Esophagus mucosa (tissue), 1 donor: ENCODE data around the gene BMP7. TPM values are rescaled to one million over a fixed set of nuclear protein-coding genes. Genes with fewer than 3 reads are reported as not detected.
"Not testable (repeated sequence)": the region's sequence is repeated elsewhere in the genome, so short reads cannot be mapped to it uniquely, and the experiment has no call there.

Experiments used
- ATAC-seq: fragments of 200-7000 bp; cut with Tn5 transposase; one replicate; pipeline ENCODE4 v1.9.1; 2020
- total RNA-seq: library from RNA; stranded (reverse); gene quantifications from one replicate; pipeline ENCODE4 v1.2.4, GENCODE V29; 2023
- donor health status: DM: yes; HTN: yes; CAD: no.

Gene BMP7
- total RNA-seq, 1 donor from 2014 or later: 34.2 TPM

GRCh38 chr20:57287901-57288300, 21.5 kb upstream of the BMP7 start:
- no peak for ATAC-seq

DNA sequence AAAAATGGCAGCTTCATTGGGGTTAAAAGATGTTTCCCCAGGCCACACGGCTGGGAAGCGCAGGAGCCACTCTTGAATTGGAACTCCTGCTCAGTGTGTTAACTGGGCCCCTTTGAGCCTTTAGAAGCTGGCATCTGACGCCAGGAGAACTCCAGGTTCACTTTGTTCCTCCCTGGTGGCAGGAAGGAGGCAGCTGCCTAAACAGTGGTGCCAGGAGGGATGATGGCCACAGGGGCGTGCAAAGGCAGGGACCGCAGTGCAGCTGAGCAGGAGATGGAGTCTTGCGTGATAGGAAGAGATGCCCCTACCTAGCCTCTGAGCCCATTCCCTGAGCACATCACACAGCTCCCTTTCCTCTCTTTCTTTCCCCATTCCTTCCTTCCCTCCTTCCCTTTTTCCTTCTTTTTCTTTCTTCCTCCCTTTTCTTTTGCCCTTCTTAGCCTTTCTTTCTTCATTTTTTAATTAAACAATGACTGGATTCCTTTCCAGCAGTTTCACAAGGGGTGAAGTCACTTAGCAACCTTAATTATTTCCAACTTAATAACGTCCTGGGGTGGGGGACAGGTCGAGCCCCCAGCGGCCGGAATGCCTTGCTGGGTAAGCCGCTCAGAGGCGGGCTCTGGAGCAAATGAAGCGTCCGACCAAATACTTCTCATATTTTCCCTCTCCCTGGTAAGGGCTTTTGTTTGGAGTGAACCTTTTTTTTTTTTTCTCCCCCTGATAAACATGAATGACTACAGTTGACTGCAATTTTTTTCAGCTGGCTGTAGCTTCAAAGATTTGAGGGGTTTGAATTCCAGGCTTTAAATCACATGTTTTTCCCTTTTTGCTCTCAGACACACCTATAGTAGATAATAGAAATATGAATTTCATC, 20.8 kb upstream of the BMP7 start:
- ATAC-seq: no peak

DNA sequence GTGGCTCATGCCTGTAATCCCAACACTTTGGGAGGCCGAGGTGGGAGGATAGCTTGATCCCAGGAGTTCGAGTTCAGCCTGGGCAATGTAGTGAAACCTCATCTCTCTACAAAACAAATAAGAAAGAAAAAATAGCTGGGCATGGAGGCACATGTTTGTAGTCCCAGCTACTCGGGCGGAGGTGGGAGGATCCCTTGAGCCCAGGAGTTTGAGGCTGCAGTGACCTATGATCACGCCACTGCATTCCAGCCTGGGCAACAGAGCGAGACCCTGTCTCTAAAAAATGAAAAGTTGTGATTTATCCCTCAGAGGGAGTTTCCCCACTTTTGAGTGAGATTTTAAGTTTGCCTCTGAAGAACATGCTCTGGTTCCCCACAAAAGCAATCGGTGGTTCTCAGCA, 17.4 kb upstream of the BMP7 start:
- no peak for ATAC-seq

DNA sequence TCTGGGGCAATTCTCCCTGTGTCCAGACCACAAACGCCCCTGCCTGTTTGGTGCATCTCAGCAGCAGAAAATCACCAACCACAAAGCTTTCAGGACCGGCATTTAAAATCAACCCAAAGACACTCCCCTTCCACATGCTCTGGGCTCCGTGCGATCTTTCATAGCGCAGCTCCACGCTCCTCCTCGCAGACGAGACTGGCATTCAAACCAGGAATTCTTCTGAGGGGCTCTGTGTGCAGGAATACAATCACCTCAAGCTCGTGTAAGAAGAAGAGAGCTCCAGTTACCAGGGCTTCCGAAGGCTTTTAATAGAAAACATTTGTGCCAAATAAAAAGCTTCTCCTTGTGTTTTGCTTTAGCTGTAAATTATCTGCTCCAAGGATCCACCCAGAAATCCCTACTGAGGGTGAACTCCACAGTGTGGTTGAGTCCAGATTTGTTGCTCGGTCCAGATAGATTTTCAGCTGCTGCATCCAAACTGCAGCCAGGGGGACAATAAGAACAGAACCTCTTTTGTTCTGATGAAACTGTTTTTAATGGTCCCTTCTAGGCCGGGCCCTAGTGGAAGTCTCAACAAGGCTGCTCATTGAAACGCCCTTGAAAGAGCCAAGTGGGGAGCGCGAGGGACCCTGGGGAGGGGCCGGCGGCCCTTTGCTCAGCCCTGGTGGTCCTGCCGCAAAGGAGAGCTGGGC, 16.4 kb upstream of the BMP7 start:
- no peak for ATAC-seq

- no peak for ATAC-seq
Measured at GRCh38 chr20:57281900-57282299, 15.5 kb upstream of the BMP7 start.

DNA sequence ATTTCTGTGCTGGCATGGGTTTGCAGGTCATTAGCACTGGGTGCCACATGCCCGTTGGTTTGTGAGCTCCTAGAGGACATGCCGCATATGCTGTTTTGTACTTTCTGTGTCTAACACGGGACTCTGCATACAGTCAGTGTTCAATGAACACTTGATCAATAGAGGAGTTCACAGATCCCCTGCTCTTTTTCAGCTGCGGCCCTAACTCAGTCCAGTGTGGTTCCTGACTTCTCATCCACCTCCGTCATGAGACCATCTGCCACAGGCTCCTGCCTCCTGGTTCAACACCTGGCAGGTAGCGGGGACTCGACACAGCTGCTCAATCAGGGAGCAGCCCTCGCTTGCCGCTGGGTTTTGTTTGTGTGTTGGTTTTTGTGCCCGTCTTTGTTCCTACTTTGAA, 13.8 kb upstream of the BMP7 start:
- no peak for ATAC-seq

GRCh38 chr20:57279548-57279947, 13.1 kb upstream of the BMP7 start:
- not testable (repeated sequence) for ATAC-seq

- ATAC-seq: no peak
Measured at GRCh38 chr20:57278457-57278856, 12.0 kb upstream of the BMP7 start.

GRCh38 chr20:57277398-57278105, 11.1 kb upstream of the BMP7 start:
- no peak for ATAC-seq

GRCh38 chr20:57276221-57276620, 9.8 kb upstream of the BMP7 start:
- no peak for ATAC-seq

- peak; percentile 79 for ATAC-seq
Measured at GRCh38 chr20:57275813-57276212, 9.4 kb upstream of the BMP7 start.

DNA sequence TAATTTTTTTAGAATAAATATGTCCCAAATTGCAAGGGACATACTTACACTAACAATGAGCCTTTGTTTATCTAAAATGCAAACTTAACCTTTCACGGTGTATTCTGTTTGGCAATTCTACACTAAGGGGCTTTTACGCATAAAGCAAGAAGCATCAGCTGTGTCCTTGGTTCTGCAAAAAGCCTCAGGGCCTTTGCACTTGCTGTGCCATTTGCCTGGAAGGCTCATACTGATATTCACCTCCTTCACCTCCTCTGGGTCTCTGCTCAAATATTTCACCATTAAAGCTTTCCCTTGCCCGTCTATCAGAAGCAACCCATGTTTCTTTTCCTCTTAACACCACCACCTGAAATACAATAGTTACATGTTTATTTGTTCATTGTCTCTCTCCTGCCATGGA, 8.9 kb upstream of the BMP7 start:
- ATAC-seq: no peak

GRCh38 chr20:57274846-57275245, 8.4 kb upstream of the BMP7 start:
- no peak for ATAC-seq

GRCh38 chr20:57274299-57274698, 7.9 kb upstream of the BMP7 start:
- ATAC-seq: no peak

DNA sequence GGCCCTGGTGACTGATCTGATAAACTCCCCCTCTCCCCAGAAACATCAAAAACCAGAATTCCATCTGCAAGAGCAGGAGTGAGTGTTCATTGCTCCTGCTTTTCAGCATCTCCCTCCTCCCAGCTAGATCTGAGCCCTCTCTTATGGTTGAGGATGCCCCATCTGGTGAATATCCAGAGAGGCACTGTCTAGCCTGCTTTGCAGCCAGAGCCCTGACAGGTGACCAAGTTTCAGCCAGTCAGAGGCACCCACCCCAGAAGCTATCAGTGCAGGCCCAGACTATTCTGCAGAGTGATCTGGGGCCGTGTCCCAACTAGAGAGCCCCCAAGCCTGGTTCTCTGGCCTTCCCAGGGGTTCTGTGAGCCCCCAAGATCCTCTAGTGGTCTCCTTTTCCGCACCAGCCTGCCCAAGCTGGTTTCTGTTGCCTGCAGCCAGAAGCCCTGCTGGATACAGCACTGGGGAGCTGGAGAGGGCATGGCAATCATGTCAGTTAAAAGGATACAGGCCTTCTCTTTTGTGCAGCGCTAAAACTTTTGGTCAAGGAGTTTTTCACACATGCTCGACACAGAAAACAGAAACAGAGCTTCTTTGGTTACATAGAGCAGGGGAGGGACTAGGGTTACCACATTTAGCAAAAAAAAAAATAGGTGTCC, 6.6 kb upstream of the BMP7 start:
- peak; percentile 16 for ATAC-seq

DNA sequence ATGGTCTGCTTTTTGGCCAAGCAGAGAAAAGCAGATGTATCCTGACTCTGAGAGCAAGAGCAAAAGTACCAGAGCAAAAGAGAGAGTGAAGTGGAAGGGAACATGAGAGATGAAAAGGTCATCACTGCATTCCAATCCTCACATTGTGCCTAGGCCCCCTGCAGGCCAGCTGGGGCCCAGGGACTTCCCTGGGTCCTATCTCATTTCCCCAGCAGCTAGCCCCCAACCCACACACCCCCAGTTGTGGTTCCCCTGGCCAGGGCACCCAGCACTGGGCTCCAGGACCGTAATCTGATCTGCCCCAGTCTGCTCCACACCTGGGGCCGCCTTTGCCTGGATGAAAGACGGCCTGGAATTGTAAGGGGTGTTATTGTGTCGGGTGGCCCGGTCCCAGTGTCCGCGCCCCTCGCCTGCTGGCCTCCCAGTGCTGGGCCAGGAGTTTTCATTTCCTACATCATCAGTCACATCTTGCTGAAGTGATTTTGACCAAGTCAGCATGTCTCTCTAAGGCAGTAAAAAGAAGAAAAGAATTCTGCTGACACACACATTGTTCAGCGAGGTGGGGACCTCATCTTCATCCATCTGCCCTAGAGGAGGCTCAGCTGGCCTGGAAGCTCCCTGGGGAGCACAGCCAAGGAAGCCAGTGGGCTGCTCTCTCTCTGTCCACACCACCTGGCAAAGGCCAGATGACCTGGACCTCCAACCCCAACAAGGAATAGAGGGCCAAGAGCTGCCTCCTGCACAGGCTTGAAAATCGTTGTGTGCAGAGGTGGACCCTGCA, 4.0 kb upstream of the BMP7 start:
- no peak for ATAC-seq

GRCh38 chr20:57269148-57269984, 2.9 kb upstream of the BMP7 start:
- ATAC-seq: no peak

GRCh38 chr20:57268399-57269076, 2.1 kb upstream of the BMP7 start:
- no peak for ATAC-seq

DNA sequence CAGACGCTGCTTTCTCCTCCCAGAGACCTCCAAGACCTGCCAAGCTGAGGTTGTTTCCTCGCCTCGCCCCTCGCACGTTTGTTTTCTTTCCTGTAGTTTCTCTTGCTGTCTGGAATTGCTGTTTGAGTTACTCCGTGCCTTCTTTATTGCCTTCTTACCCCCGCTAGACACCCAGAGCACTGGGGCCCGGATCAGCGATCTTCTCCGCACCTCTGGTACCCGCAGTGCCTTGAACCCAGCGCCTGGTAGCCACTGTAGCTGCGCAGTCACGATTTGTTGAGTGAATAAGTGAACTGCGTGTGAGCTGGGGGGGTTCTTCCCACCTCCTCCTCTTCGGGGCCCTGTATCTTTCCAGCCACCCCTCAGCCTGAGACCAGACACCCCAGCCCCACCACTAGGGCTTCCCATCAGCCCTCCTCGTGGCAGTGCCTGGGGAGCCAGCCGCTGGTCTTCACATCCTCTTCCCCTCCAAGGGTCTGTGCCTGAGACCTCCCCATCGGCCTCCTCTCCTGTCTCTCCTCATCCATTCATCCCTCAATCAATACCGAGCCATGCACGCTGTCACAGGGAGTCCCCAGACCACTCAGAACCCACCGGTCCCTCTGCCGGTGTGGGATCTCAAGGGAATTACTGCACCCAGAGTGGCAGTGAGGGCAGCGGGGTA, 849 bp upstream of the BMP7 start:
- no peak for ATAC-seq

- peak; percentile 39 for ATAC-seq
Measured at GRCh38 chr20:57265997-57266290, 497 bp downstream of the BMP7 start.
